ENCODE measurements around the gene POLR2E.

Gene POLR2E

DNA sequence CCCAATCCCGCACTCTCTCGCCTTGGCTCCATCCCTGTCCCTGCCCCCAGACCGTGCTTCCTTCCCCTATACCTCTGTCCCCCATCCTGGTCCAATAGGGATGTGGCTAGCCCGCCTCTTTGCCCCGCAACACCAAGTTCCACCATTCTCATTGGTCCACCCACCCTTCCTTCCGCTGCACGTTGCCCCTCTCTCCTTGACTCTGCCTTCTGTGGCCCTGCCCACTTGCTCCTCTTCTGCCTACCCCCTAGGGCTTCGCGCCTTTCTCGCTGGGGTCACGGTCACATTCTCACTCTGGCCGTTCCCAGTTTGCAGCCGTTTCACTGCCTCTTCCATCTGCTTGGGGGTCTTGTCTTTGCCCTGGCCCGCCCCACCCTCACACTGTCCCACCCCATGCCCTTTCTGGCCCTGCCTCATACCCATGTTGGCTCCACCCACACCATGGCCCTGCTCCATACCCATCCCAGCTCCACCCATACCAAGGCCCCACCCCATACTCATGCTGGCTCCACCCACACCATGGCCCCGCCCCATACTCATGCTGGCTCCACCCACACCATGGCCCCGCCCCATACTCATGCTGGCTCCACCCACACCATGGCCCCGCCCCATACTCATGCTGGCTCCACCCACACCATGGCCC is 32.7 kb downstream of the POLR2E start:
- DNase-seq = peak; percentile 62

DNA sequence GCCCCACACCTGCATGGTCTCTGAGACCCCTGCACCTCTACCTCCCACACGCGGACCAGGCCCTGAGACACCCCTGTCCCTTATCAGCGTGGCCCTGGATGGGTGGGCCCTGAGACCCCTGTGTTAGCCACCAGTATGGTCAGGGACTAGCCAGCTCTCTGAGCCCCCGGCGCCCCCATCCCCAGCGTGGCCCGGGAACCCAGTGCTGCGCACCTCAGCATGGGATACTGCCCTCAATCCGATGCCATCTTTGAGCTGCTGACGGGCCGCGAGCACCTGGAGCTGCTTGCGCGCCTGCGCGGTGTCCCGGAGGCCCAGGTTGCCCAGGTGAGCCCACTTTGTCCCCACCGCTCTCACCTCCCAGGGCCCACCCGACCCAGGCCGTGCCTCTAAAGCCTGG is 33.2 kb downstream of the POLR2E start:
- no peak for DNase-seq

DNA sequence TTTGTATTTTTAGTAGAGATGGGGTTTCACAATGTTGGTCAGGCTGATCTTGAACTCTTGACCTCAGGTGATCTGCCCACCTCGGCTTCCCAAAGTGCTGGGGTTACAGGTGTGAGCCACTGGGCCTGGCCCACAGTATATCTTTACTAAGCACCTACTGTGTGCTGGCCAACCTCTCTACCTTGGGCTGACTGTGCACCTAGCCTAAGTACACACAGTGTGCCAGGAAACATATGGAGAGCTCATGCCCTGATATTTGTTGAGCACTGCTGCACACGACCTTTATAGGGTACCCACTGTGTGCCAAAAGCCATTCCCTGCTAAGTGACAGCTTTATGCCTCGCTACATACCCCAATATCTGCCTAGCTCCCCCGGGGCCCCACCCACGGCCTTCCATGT is 34.5 kb downstream of the POLR2E start:
- no peak for DNase-seq

DNA sequence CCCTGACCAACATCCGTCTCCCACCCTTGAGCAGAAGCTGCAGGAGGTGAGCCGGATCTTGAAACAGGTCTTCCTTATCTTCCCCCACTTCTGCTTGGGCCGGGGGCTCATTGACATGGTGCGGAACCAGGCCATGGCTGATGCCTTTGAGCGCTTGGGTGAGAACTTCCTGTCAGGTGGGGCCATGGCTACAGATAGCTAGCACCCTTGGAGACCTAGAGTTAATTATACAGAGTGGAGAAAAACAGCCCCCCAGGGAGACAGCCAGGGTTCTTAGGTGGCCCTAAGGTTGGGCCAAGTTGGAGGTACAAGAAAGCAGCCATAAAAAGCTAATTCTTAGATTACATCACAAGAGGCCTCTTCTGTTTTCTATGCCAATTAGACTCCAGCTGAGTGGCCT is 37.1 kb downstream of the POLR2E start:
- DNase-seq = no peak

DNA sequence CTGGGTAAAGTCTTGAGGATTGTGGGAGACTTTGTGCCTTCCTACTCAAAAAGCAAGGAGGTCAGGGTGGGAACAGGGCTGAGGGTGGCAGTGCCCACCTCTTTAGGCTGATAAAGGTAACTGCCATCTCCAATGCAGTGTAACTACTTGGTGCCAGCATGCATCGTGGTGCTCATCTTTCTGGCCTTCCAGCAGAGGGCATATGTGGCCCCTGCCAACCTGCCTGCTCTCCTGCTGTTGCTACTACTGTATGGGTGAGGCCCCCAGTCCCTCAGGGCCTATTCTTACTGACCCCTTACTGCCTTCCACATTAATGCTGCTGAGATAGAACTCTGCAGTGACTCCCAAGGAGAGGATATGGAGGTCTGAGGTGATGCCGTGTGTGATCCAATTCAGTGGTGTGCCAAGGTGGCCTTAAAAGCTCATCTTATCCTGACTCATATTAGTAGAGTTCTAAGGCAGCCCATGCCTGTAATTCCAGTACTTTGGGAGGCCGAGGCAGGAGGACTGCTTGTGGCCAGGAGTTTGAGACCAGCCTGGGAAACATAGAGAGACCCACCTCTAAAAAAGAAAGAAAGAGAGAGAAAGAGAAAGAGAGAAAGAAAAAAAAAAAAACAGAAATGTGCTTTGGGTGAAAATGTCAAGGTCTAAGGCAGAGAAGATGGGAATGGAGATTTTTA is 37.9 kb downstream of the POLR2E start:
- DNase-seq = peak; percentile 77

DNA sequence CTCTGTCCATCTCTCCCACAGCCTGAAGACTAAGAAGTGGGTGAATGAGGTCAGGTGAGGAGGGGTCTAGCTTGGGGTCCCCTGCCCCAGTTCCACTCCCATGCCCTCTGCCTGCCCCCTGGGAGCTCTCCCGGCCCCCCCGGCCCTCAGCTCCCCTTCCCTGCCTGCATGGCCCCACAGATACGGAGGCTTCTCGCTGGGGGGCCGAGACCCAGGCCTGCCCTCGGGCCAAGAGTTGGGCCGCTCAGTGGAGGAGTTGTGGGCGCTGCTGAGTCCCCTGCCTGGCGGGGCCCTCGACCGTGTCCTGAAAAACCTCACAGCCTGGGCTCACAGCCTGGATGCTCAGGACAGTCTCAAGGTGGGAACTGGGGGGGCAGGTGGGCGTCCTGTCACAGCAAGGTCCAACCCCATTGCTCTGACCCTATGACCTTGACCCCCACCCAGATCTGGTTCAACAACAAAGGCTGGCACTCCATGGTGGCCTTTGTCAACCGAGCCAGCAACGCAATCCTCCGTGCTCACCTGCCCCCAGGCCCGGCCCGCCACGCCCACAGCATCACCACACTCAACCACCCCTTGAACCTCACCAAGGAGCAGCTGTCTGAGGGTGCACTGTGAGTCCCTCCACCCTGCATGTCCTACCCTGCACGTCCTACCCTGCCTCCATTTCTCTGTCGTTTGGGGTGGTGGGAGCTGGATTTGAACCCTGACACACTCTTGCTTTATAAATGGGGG is 39.1 kb downstream of the POLR2E start:
- no peak for DNase-seq

DNA sequence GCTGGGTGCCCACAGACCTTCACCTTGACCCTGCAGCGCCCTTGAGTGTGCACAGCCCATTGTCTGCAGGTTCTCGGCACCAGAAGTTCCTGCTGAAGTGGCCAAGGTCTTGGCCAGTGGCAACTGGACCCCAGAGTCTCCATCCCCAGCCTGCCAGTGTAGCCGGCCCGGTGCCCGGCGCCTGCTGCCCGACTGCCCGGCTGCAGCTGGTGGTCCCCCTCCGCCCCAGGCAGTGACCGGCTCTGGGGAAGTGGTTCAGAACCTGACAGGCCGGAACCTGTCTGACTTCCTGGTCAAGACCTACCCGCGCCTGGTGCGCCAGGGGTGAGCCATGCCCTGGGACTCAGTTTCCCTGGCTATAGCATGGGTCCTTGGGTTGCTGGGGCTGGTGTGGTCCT is 40.1 kb downstream of the POLR2E start:
- no peak for DNase-seq

DNA sequence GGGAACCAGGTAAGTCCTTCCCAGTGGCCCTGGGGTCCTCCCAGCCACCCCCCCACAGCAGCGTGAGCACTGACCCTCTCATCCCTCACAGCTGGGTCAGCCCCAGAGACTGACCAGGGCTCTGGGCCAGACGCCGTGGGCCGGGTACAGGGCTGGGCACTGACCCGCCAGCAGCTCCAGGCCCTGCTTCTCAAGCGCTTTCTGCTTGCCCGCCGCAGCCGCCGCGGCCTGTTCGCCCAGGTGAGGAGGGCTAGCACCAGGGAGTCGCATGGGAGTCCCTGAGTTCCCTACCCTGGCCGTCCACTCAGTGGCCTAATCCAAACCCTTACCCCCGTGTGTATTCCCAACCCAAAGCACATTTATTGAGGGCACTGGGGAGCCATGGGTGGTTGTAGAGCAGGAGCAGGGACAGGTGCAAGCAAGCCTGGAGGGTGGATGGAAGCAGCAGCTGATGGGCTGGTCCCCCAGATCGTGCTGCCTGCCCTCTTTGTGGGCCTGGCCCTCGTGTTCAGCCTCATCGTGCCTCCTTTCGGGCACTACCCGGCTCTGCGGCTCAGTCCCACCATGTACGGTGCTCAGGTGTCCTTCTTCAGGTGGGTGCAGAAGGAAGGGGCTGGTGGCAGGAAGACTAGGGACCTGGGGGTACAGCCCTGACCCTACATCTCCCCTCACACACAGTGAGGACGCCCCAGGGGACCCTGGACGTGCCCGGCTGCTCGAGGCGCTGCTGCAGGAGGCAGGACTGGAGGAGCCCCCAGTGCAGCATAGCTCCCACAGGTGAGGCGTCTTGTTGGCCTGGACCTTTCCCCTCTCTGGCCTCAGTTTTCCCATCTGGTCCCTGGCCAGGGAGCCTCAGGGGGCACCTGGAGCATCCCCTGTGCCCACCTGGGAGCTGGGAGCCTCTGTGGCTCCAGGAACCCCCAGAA is 40.8 kb downstream of the POLR2E start:
- DNase-seq = no peak

DNA sequence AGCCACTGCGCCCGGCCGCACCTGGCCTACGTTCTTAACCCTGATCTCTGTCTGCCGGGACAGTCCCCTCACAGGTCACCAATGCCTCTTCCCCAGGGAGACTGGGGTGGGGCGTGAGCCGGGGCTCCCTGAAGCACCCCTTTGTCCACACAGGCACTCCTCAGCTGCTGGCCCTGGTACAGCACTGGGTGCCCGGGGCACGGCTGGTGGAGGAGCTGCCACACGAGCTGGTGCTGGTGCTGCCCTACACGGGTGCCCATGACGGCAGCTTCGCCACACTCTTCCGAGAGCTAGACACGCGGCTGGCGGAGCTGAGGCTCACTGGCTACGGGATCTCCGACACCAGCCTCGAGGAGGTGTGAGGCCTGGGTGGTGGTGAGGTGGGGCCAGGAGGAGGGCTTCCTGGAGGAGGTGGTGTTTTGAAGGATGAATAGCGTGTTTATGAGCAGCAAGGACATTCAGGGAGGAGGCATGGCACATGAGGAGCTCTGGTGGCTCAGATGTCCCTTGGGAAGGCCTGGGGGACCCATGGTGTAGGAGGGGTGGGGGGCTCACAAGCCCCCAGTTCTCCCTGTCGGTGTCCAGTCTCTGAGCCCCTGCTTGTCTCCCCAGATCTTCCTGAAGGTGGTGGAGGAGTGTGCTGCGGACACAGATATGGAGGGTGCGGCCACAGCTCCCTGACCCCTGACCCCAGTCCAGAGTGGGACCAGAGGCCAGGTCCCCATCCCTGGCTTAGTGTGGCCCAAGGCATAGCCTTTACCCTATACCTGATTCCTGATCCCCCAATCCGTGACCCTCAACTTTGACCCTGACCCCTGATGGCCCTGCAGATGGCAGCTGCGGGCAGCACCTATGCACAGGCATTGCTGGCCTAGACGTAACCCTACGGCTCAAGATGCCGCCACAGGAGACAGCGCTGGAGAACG is 41.7 kb downstream of the POLR2E start:
- no peak for DNase-seq

DNA sequence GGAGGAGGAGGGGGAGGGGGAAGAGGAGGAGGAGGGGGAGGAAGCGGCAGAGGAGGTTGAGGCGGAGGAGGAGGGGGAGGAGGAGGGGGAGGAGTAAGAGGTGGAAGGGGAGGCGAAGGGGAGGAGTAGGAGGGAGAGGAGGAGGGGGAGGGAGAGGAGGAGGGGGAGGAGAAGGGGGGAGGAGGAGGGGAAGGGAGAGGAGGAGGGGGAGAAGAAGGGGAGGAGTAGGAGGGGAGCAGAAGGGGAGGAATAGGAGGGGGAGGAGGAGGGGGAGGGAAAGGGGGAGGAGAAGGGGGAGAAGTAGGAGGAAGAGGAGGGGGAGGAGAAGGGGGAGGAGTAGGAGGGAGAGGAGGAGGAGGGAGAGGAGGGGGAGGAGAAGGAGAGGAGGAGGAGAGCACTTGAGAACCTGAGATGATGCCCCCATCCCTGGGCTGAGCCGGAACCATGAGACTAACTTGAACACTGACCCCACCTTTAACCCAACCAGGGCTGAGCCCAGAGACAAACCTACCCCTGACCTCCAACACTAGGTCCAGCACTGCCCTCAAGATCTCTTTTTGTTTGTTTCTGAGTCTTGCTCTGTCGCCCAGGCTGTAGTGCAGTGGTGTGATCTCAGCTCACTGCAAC is 42.7 kb downstream of the POLR2E start:
- no peak for DNase-seq

DNA sequence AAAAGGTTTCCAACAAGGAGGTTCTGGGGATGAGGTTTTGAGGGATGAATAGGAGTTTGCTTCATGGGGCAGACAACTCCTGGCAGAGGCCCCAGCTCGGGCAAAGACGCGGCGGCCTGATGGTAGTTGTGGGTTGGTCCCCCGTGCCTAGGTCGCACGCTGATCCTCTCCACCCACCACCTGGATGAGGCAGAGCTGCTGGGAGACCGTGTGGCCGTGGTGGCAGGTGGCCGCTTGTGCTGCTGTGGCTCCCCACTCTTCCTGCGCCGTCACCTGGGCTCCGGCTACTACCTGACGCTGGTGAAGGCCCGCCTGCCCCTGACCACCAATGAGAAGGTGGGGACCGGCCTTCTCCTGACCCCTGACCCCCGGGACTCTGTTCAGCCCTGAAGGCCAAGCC is 43.4 kb downstream of the POLR2E start:
- no peak for DNase-seq

DNA sequence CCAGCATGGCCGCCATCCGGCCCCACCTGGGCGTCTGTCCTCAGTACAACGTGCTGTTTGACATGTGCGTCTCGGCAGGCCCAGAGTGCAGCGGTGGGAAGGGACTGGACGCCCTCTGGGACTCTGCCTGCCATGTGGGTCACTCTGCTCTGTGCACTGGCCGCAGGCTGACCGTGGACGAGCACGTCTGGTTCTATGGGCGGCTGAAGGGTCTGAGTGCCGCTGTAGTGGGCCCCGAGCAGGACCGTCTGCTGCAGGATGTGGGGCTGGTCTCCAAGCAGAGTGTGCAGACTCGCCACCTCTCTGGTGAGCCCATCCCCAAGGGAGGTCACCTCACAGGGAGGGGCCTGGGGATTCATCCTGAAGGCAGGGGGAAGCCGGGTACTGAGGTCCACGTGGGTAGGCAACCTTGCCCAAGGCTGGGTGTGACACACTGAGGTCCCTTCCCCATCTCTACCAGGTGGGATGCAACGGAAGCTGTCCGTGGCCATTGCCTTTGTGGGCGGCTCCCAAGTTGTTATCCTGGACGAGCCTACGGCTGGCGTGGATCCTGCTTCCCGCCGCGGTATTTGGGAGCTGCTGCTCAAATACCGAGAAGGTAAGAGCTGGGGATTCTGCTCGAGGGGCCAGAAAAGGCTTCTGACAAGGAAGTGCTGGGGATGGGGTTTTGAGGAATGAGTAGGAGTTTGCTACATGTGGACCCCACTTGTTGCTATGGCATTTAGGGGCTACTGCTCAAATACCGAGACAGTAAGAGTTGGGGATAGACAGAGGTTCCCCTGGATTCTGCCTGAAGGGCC is 44.0 kb downstream of the POLR2E start:
- no peak for DNase-seq

DNA sequence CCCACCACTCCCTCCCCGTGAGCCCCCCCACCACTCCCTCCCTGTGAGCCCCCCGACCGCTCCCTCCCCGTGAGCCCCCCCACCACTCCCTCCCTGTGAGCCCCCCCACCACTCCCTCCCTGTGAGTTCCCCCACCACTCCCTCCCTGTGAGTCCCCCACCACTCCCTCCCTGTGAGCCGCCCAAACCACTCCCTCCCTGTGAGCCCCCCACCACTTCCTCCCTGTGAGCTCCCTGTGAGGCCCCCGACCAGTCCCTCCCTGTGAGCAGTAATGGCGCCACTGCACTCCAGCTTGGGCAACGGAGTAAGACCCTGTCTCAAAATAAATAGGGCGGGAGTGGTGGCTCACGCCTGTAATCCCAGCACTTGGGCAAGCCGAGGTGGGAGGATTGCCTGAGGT is 45.4 kb downstream of the POLR2E start:
- DNase-seq = peak; percentile 37

DNA sequence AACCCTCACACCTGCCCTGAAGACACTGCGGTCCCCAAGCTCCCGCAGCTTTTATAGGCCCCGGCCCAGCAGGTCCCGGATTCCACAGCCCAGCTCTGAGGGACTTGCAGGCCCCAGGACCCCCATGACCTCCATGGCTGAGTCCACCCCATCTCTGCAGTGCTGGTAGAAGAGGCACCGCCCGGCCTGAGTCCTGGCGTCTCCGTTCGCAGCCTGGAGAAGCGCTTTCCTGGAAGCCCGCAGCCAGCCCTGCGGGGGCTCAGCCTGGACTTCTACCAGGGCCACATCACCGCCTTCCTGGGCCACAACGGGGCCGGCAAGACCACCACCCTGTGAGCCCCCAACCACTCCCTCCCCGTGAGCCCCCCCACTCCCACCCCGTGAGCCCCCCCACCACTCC is 46.1 kb downstream of the POLR2E start:
- no peak for DNase-seq

DNA sequence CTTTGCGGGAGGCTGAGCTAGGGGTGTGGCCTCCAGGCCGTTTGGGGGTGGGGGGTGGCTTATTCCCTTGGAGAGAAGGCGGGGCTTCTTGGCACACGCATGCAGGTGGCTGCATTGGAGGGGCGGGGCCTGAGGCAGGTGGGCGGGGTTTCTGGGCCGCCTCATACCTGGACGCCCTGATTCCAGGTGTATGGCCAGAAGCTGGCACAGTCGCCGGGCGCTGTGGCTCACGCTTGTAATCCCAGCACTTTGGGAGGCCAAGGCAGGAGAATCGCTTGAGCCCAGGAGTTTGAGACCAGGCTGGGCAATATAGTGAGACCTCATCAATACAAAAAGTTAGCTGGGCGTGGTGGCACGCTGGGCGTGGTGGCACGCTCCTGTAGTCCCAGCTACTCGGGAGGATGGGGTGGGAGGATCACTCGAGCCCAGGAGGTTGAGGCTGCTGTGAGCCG is 47.5 kb downstream of the POLR2E start:
- DNase-seq = no peak

DNA sequence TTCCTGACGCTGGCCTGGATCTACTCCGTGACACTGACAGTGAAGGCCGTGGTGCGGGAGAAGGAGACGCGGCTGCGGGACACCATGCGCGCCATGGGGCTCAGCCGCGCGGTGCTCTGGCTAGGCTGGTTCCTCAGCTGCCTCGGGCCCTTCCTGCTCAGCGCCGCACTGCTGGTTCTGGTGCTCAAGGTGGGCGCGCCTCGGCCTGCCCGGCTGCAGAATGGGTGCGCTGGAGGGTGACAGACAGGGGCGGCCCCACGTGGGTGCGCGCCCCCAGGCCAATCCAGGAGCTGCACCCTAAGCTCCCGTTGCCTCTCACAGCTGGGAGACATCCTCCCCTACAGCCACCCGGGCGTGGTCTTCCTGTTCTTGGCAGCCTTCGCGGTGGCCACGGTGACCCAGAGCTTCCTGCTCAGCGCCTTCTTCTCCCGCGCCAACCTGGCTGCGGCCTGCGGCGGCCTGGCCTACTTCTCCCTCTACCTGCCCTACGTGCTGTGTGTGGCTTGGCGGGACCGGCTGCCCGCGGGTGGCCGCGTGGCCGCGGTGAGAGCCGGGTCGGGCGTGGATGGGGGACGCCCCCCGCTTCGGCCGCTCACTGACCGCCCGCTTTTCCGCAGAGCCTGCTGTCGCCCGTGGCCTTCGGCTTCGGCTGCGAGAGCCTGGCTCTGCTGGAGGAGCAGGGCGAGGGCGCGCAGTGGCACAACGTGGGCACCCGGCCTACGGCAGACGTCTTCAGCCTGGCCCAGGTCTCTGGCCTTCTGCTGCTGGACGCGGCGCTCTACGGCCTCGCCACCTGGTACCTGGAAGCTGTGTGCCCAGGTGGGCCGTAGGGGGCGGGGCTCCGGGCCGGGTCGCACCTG is 48.1 kb downstream of the POLR2E start:
- peak; percentile 59 for DNase-seq

DNA sequence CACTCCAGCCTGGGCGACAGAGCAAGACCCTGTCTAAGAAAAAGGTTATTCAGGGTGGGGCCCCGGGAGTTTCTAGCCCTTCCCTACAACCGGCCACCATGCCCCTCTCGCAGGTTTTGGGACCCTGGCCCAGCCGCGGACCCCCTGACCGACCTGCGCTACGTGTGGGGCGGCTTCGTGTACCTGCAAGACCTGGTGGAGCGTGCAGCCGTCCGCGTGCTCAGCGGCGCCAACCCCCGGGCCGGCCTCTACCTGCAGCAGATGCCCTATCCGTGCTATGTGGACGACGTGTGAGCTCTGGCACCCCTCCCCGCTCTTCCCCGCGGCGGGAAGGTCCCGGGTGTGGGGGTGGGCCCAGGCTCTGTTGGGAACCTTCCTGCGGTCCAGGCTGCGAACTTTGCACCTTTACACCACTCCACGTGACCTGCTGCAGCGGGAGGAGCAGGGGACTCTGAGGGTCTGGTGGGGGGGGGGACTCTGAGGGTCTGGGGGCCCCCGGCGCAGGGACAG is 49.0 kb downstream of the POLR2E start:
- no peak for DNase-seq

DNA sequence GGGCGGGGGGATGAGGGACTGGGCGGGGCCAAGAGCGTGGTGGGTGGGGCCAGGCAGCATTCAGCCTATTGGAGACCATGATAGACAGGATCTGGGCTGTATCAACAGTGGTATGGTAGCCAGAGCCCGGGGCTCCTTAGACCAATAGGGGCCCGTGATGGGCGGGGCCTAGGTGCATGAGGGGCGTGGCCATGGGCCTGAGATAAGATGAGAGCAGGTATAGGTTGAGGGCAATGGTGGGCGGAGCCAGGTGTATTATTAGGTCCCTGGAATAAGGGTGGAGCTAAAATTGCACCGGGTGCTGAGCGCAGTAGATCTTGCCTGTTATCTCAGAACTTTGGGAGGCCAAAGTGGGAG is 50.0 kb downstream of the POLR2E start:
- peak; percentile 87 for DNase-seq

Data from hematopoietic multipotent progenitor cell treated with erythropoietin and hydrocortisone succinate and interleukin-3 and kit ligand, for 4 days (in vitro differentiated cells).